Stimulated activated CD8-positive, alpha-beta memory T cell treated with anti-CD3 and anti-CD28 coated beads, Interleukin-7, amount 100 ng/mL, for 48 hours (primary cell): ENCODE measurements around the gene ARHGAP1.

Experiments used
- DNase-seq, 2 donors: peaks; one replicate each; pipeline ENCODE4 v3.0.0-alpha.2; 2020; ENCODE audit warnings: low read depth in 1 of 2; ENCODE audit errors: extremely low read depth in 1 of 2

The ARHGAP1 gene

DNA sequence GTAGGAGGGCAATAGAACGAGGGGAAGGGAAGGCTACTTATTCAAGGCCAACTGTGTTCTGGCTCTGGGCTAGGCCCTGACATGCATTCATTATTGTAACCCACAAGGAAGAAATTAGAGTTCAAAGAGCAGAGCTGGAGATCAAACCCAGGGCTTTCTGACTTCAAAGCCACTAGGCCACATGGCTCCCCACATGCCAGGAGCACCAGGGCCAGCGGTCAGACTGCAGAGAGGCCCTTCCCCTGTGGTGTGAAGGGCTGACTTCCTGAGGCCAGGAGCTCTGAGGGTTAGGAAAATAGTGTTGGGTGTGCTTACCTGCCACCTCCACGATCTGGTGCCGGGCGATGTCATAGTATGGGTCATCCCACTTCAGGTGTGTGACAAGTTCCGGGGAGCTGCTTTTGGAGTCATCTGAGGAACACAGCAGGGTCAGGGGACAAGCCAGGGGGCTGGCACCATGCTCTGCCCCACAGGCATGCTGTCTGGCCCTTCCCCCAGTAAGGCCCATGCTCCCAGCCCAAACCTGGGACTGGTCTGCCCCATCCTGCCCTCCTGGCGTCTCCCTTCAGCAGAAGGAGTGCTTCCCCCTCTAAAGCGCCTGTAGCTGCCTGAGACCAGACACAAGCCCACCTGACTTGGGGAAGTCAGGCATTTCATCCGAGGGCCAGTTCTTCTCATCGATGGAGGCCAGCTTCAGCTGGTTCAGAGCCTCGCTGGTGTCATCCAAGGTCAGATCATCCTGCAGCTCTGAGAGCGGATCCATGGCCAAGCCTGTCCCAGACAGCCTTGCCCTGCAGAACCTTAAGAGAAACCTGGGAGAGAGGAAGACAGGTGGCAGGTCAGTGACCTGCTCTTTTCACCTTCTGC lies 4.8 kb downstream of the ARHGAP1 start:
- DNase-seq, result no peak

GRCh38 chr11:46694607-46695006 lies 5.8 kb downstream of the ARHGAP1 start:
- DNase-seq, result no peak

GRCh38 chr11:46694072-46694471 lies 6.3 kb downstream of the ARHGAP1 start:
- DNase-seq, result no peak

DNA sequence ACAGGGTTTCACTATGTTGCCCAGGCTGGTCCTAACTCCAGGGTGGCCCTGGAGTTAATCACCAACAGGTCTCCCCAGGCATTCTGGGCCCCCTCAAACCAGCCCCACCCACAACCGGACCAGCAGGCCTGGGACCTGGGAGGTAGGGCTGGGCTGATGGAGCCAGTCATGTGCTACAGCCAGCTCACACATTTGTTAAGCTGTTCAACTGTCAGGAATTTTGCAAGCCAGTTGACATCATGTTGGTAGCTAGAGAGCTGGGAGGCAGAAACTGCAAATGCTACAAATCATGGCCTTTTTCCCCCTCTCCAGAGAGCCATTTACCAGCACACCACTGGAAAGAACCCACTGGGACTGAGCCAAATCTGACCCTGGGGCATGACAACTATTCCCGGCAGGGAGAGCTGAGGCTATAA lies 6.8 kb downstream of the ARHGAP1 start:
- no peak for DNase-seq

DNA sequence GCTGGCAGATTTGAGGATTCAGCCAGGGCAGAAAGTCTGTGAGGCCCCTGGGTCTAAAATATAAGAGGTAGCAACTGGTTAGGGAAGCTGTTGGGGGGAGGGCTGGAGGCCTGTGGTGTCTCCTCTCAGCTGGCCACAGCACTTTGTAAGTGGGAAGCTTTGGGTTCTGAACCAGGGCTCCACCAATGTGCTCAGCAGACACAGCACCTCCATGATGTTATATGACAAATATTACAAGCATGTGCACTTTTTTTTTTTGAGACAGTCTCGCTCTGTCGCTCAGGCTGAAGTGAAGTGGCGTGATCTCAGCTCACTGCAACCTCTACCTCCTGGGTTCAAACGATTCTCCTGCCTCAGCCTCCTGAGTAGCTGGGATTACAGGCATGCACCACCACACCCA lies 8.0 kb downstream of the ARHGAP1 start:
- DNase-seq, result no peak

GRCh38 chr11:46690702-46691101 lies 9.7 kb downstream of the ARHGAP1 start:
- no peak for DNase-seq

DNA sequence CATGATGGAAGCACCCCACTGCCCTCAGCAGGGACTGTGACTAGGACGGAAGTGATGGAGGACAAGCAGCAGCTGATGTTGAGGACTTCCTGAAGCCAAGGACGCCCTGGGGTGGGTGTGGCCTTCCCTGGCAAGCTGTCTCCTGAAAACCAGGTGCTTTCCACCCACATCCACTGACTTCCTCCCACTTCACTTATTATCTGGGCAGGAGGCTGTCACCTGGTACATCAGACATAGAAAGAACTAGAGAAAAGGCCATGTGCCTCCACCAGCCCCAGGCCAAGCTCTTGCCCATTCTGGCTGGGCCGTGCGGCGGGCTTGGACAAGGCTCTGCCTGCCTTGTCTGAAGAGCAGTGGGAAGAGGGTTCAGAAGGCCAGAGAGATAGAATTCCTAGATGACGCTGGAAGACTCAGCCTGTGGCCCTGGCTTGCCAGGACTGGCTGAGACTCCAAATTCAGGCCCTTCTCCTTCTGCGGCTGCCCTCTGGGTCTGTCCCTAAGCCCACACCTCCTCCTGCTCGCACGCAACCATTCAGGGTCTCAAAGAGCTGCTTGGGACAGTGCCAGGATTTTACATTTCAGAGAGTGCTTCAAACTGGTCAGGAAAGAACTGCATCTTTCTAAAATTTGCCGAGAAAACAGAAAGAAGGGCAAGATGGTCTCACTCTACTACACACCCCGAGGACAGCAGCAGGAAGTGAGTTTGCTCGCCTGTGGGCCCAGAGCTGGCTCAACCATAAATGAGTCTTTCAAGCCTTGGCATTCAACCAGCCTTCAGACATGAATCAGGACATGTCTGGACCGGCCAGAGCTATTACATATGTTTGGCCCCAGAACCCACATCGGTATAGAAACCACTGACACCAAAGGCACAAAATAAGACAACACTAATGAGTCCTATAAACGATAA lies 13.3 kb downstream of the ARHGAP1 start:
- DNase-seq, result no peak

DNA sequence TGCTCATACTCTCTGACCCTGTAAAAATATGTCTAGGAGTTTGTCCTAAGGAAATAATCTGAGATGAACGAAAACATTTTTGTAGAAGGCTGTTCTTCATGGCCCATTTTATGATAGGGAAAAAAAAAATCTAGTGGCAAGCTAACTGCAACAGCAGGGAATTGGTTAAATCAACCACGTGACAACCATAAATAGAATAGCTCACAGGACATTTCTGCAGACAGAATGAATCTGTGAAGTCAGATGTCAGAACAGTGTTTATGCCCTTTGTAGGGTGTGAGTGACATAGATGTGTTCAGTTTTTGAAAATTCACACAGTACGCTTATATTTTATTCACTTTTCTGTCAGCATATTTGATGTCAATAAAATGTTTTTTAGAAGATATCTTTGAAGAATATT lies 16.1 kb downstream of the ARHGAP1 start:
- no peak for DNase-seq

DNA sequence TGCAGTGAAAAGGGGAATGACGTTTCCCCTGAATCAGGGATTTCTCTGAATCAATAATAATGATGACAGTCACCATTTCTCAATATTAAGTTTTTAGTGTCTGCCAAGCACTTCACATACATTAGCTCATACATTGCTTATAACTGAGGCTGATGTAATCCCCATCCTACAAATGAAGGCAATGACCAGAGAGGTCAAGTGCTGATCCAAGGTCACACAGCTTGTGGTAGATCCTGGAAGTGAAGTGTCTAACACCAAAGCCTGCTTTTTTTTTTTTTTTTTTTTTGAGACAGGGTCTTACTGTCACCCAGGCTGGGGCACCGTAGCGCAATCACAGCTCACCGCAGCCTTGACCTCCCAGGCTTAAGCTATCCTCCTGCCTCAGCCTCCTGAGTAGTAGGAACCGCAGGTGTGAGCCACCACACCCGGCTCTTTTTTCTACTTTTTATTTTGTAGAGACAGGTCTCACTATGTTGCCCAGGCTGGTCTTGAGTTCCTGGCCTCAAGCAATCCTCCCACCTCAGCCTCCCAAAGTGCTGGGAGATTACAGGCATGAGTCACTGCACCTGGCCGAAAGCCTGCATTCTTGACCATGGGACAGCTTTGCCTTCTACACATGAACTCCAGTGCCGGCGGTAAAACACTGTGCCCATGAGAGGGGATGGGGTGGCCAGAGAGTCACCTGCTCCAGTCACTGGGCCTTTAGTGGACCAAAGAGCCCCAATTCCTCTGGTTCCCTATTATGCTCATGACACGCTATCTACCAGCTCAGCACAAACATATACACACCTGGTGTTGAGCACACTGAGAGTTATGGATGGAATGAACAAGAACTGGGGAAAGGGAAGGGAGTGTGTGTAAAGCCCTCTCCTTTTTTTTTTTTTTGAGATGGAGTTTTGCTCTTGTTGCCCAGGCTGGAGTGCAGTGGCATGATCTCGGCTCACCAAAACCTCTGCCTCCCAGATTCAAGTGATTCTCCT lies 17.4 kb downstream of the ARHGAP1 start:
- no peak for DNase-seq

DNA sequence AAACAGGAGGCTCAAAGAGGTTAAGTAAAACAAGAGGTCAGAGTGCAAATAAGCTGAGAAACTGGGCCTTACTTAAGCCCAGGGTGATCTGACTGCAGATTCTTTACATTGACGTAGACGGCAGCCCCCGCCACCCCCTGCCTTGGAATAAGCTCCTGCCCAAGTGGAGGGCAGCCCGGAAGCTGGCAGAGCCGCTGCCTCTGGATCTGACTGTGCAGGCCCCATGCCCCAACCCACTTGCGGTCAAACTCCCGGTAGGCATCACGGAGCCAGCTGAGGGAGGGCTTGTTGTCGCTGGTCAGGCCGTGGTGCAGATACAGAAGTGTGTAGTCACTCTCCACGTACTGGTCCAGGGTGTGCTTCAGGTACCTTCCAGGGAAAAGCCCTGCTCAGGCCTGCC lies 18.6 kb downstream of the ARHGAP1 start:
- no peak for DNase-seq

DNA sequence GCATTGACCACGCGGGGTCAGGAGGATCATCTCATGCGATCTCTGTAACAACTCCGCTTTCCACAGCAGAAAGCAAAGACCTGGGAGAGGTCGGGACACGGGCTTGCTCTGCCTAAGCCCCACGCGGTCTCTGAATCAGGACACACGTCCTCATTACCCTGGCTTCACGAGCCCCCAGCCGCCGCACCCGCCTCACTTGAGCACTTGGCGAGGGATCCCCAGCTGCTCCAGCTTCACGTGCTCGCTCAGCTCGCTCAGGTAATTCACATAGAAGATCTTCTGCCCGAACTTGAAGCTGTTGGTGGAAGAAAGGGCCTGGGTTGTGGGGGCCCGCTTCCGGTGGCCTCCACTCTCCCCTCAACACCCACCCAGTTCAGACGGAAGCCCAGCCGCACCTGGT lies 19.6 kb downstream of the ARHGAP1 start:
- DNase-seq, result no peak

DNA sequence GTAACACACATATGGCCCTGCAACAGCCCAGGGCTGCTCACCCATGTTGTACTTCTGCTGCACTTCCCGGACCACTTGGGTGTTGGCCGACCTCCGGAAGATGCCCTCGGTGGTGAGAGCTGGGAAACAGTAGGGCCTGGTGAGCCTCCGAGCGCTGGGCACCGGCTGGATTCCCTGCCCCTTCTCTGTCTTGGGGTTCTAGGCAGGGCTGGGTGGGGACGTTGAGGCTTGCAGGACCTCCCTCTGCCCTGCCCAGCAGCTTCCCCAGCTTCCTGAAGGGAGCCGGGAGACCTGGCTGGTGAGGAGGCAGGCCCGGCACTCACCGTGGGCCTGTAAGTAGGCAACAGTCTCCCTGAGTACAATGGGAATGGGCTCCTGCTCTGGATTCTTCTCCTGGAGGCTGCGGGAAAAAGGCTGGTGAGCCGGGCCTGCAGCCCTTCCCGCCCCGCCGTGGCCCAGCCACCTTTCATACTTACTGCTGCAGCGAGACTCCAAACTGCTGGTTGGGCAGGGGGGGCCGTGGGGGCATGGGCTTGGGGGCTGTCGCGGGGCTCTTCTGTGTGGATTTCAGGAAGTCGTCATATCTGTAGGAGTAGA lies 20.2 kb downstream of the ARHGAP1 start:
- DNase-seq, result no peak

DNA sequence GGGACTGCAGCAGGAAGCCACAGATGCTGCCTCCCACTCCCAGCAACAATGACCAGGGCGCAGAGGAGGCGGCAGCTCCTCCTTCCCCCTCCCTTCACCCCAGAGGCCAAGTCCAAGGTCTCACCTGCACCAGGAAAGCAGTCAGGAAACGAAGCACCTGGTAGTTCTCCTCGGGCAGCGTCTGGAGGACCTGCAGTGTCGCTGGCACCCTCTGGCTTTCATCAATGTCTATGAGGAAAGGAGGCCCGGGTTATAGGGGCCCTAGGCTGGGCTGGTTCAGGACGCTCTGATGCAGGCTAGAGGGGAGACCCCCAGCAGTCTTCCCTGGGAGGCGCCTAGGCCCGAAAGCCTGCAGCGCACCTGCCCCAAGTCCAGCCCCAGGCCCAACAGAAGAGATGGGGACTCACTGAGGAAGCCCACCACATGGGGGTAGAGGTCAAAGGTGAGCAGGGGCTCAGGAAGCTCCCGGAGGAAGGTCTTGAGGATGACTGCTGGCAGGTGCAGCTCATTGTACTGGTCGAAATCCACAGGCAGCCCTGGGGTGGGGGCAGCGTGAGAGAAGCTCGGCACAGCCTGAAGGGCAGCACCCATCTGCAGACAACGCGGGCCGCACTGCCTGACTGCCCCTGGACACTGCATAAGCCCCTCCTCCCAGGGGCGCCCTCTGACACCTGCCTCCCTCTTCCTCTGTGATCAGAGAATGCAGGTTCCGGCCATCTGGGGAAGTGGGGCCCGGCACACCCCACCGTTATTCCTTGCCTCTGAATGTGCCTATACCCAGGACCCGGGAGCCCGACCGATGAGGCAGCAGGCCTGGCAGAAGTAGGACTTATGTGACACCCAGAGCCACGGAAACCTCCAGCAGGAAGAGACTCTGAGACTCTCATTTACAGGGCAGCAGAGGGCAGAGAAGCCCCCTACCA lies 20.9 kb downstream of the ARHGAP1 start:
- no peak for DNase-seq

- DNase-seq, result no peak
These were observed 21.7 kb downstream of the ARHGAP1 start for GRCh38 chr11:46678741-46679130.

DNA sequence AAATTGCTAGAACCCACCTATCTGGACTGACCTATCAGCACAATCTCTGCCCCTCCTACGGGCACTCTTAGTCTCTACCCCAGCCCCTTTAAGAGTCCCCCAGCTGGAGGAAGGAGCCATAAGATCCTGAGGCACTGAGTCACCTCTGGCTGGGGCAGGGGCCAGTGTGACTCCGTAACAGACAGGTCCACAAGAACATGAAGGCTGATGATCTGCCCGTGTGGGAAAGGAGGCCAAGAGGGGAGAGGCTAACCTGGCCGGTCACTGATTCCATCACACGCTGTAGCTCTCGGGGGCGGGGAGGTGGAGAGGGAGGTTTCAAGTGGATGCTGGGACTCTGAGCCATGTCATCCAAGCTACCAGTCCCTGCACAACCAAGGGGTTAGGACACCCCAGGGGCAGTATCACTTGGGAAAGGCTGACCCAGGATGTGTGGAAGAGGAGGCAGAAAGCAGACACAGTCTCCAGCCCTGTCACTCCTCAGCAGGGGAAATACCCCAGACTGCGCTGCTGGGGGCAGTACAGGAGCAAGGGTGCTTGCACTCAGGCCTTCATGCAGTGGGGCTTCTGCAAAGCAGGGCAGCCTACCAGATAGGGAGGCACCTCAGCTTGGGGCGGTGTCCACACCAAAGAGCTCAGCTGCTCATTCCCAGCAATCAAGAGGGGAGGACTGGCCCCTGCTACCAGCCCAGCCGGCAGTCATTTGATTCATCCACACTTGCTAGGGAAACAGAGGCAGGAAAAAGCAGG lies 22.3 kb downstream of the ARHGAP1 start:
- DNase-seq, result no peak

DNA sequence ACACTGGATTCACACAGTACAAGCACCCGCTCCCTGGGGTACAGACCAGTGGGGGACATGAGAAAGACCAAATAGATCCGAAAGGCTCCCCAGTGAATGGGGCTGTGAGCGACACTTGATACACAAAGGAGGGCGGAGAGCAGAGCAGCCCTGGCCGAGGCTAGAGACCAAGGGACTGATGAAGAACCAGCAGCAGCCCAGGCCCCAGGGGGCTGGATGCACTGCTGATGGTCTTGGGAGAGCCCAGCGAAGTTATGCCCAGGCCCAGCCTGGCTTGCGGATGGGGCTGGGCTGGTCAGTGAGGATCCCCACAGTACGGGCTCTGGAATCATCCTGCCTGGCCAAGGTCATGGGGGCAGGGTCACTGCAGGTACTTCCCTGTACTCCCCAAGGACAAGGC lies 23.2 kb downstream of the ARHGAP1 start:
- DNase-seq, result no peak

GRCh38 chr11:46676436-46677158 lies 23.8 kb downstream of the ARHGAP1 start:
- no peak for DNase-seq

DNA sequence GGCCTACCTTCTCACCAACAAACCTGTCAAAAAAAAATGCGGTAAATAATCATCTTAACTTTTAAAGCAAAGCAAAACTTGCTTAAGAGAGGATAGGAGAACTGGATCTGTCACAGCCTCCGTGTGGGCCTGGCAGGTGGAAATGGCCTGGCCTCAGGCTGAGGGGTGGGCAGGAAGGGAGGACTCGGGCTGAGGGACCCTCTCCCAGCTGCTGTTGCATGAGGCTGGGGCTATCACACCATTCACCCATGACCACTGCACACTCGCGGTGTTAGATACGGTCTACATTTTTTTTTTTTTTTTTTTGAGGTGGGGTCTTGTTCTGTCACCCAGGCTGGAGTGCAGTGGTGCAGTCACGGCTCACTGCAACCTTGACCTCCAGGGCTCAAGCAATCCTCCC lies 24.5 kb downstream of the ARHGAP1 start:
- no peak for DNase-seq
